Astrocyte of the cerebellum (primary cell): ENCODE results near the gene SPATA6.

ENCODE experiments used
- DNase-seq: peaks from one replicate; pipeline ENCODE4 v3.0.0-alpha.2; 2011; ENCODE audit warnings: low read depth
- H3K4me3 ChIP-seq: 2 replicates; pipeline ENCODE4 v1.5.1; 2011; ENCODE audit warnings: mild to moderate bottlenecking, low read depth, low read length, moderate library complexity
- CTCF ChIP-seq: IDR thresholded peaks from 2 replicates; pipeline ENCODE4 v1.5.1; 2012; ENCODE audit warnings: low read length, low read depth, moderate library complexity, mild to moderate bottlenecking; ENCODE audit errors: missing control alignments
- in situ Hi-C: cut with HindIII; loops from 2 replicates; pipeline ENCODE4 v1.10.0; 2017; ENCODE audit warnings: low sequenced_read_pairs

The SPATA6 gene

GRCh38 chr1:48430832-48431231 is 41.2 kb downstream of the SPATA6 start:
- in situ Hi-C loops = no loop called here
- no peak for TF ChIP-seq CTCF
- no peak for DNase-seq
- no peak overlapping the region for H3K4me3 ChIP-seq

- no peak overlapping the region for H3K4me3 ChIP-seq
- no peak for TF ChIP-seq CTCF
- DNase-seq = no peak
- in situ Hi-C loops = no loop called here
Measured at GRCh38 chr1:48422009-48422408, 50.0 kb downstream of the SPATA6 start.

GRCh38 chr1:48418742-48419141 is 53.3 kb downstream of the SPATA6 start:
- TF ChIP-seq CTCF = no peak
- in situ Hi-C loops = no loop called here
- H3K4me3 ChIP-seq = no peak overlapping the region

GRCh38 chr1:48415050-48415449 is 57.0 kb downstream of the SPATA6 start:
- H3K4me3 ChIP-seq = no peak overlapping the region
- in situ Hi-C loops = no loop called here
- no peak for DNase-seq
- TF ChIP-seq CTCF = no peak

More at GRCh38 chr1:48418742-48419141, 53.3 kb downstream of the SPATA6 start:
- no peak for DNase-seq

- no peak for TF ChIP-seq CTCF
- no peak overlapping the region for H3K4me3 ChIP-seq
- in situ Hi-C loops = no loop called here
- no peak for DNase-seq
Measured at GRCh38 chr1:48414264-48414663, 57.7 kb downstream of the SPATA6 start.

- TF ChIP-seq CTCF = no peak
- H3K4me3 ChIP-seq = no peak overlapping the region
- DNase-seq = no peak
- in situ Hi-C loops = no loop called here
Measured at GRCh38 chr1:48405940-48406339, 66.1 kb downstream of the SPATA6 start.

- H3K4me3 ChIP-seq = no peak overlapping the region
- in situ Hi-C loops = no loop called here
- no peak for TF ChIP-seq CTCF
- DNase-seq = peak; percentile 19
Measured at GRCh38 chr1:48405400-48405799, 66.6 kb downstream of the SPATA6 start.
